NOMO-1 treated with dmso at 0.1 percent for 144 hours (cell line): ENCODE measurements around the gene PDIA3.
"Not testable (repeated sequence)": the region's sequence is repeated elsewhere in the genome, so short reads cannot be mapped to it uniquely, and the experiment has no call there.

Experiments
- DNase-seq: peaks from one replicate; lab custom pipeline; 2025; ENCODE audit not compliant: unreplicated experiment; lab: John Stamatoyannopoulos, UW

PDIA3 gene

DNA sequence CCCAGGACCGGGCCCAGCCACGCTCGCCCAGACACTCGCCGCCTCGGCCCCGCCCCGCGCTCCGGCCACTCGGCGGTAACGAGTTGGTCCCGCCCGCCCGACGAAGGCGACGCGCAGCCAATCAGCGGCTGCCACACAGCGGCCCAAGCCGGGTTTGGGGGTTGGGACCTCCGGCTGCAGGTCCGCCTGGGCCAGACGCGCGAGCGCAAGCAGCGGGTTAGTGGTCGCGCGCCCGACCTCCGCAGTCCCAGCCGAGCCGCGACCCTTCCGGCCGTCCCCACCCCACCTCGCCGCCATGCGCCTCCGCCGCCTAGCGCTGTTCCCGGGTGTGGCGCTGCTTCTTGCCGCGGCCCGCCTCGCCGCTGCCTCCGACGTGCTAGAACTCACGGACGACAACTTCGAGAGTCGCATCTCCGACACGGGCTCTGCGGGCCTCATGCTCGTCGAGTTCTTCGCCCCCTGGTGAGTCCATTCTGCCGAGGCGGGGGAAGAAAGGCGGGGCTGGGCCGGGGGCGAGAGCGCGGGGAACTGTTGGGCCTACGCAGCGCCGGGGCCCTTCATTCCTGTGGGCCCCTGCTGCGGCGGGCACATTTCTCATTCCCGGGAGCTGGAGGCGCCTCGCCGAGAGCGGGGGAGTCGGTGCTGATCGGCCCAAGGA lies at the start of gene PDIA3:
TSS of gene PDIA3 (plus strand) at position 194 of the 658 bp plus-strand sequence. CDS start at position 296, 102 bp downstream.
- peak; percentile 71 for DNase-seq

DNA sequence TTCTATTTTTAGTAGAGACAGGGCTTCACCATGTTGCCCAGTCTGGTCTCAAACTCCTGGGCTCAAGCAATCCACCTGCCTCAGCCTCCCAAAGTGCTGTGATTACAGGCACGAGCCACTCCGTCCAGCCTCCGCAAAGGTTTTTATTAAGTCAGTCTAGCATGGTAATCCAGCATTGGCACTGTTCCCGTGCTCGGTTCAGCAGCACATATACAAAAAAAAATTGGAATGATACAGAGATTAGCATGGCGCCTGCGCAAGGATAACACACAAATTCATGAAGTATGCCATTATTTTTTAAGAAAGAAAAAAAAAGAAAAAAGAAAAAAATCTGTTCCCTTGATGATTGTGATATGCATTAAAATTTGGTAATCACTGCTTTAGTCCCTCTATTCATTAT lies 44.1 kb upstream of the PDIA3 start:
- DNase-seq: no peak

DNA sequence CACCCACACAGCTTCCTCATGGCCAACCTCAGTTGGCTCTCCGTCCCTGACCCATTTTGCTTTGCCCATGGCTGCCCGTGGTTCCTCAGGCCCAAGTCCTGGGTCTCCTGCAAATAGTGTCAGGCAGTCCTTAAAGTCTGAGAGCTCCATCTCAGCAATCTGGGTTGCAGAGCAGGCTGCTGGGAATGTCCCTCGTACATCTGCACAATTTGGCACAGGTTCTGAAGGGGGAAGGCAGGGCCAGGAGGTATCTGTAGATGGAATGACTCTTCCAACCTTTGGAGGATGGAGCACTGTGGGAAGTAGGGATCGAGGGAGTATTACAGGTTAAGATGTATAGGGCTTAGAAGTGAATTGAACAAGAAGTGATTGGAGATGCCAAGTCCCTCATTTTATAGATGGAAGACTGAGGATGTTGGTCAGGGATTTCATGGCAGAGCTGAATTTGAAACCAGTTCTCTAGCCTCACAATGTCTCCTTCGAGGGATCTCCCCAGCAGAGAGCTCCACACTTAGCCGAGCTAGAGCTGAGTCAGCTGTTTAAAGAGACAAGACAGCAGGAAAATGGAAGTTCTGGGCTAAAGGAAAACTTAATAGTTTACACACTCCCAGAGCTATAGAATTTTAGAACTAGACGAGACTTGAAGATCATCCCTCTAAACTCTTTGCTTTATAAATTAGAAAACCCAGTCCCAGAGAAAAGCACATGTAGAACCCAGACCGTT lies 43.4 kb upstream of the PDIA3 start:
- DNase-seq: no peak

DNA sequence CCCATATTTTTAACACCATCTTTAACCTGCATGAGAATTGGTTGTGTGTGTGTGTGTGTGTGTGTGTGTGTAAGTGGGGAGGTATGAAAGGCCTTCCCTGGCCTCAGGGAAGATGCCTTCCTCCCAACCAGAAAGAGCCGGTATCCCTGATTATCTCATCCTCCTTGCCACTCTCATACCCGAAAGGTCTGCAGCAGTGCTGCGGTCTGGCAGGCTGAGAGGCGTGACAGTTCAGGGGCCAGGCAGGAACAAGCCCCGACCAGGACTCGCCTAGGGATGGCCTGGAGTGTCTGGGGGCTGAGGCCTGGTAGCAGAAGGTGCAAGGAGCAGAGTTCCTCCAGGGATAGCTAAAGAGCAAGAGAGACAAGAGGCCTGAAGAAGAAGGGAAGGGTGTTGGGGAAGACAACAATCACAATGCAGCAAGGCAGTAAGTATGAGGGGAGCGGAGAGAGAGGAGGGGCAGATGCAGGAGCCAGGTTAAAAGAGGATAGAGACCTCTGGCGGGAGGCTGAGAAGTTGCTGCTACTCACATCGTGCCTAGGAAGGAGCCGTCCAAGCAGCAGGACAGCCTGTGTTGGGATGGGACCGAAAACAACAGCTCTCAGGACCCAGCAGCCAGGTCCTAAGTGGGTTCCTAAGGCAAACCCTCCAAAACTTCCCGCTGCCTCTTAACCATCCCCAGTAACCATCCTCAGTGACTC lies 35.7 kb upstream of the PDIA3 start:
- DNase-seq: not testable (repeated sequence)

DNA sequence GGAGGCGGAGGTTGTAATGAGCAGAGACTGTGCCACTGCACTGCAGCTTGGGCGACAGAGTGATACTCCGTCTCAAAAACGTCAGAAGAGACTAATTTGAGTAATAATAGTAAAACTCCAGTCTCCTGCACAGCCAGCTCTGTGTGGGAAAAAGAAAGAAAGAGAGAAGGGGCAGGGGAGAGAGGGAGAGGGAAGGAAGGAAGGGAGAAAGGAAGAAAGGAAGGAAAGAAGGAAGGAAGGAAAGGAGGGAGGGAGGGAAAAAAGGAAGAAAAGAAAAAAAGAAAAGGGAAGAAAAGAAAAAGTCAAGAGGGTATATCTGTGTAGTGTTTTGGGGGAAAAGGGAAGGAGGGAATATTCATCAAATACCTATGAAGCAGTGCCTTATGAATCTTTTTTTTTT lies 23.1 kb upstream of the PDIA3 start:
- no peak for DNase-seq

DNA sequence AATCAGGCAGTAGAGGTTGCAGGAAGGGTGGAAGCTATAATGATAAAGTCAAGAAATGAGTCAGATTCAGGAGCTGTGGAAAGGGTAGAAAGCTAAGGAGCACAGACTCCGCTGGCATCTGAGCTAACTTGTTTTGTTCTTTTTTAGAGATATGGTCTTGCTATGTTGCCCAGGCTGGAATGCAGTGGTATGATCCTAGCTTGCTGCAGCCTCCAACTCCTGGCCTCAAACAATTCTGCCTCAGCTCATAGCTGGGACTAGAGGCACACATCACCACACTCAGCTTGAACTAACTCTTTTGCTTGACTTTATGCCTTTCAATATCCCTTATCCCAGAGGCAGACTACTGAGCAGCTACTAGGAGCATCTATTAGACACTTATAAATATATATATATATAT lies 19.9 kb upstream of the PDIA3 start:
- not testable (repeated sequence) for DNase-seq

DNA sequence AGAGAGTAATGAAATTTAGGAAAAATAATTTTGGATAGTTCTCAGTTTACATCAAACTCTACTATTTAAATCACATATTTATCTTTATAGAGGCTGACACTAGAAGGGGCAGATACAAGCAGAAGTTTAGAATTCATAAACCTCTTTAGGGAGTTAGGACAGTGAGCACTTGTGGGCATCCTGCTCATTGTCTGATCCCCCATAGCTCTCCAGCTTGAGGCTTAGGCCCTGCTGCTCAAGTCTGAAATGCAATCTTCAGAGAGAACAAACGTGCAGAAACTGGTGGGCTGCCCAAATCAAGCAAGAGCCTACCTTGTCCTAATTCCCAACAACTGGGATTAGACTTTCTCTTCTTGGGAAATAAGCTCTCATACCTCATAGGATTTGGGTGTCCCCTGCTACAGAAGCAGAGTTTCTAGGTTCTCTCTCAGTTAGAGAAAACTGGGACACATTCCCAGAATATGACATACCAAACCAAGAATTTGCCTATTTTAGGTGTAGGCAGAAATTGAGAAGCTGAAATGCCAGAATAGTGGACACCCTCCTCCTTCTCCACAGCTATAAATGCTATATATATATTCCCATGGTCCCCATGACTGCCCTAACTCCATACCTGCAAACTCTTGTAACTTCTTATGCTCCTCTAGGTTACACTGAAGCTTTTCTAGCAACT lies 18.0 kb upstream of the PDIA3 start:
- DNase-seq: not testable (repeated sequence)

DNA sequence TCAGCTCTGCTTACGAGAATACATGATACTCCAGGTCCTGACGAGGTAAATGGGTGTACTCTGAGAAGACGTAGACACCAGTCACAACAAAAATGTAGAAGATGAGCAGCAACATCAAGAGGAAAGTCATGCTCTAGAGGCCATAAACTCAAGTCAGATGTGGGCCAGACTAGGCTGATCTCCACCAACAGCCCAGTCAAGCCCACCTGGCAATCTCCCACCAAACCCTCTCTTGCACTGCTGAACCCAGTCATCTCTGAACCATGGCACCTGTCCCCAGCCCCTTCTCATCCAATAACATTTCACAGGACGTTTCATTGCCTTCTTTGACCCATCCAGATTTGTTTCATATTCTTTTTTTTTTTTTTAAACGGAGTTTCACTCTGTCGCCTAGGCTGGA lies 10.8 kb upstream of the PDIA3 start:
- no peak for DNase-seq

DNA sequence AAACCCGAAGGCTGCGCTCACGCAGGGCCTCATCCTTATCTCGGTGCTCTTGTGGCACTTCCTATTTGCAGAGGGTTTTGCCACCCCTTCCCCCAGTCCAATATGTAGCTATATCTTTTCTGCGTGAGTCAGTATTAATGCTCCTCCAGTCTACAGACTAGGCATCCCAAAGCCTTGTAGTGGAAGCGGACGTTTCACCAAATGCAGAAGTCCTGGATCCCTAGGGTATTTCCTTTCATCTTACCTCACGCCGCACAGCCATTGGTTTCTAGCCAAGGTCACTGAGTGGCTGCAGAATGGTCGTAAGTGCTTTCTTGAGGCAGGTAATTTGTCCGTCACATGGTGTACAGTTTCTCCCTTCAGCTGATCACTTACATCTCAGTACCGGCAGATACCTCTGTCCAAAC lies 668 bp downstream of the PDIA3 start:
- peak; percentile 12 for DNase-seq

DNA sequence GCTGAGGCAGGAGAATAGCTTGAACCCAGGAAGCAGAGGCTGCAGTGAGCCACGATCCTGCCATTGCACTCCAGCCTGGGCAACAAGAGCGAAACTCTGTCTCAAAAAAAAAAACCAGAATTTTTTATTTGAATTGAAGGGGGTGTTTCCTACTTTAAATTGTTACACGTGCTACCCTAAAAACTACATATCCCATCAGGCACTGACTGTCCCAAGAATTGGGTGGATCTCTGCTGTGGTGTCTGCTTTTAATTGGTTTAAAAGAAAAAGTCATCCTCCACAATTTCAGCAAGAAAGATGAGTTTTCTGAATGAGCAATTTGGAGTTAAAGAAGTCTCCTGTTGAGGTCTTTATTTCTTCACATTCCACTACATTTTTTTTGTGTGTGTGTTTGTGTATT lies 2.1 kb downstream of the PDIA3 start:
- DNase-seq: no peak

DNA sequence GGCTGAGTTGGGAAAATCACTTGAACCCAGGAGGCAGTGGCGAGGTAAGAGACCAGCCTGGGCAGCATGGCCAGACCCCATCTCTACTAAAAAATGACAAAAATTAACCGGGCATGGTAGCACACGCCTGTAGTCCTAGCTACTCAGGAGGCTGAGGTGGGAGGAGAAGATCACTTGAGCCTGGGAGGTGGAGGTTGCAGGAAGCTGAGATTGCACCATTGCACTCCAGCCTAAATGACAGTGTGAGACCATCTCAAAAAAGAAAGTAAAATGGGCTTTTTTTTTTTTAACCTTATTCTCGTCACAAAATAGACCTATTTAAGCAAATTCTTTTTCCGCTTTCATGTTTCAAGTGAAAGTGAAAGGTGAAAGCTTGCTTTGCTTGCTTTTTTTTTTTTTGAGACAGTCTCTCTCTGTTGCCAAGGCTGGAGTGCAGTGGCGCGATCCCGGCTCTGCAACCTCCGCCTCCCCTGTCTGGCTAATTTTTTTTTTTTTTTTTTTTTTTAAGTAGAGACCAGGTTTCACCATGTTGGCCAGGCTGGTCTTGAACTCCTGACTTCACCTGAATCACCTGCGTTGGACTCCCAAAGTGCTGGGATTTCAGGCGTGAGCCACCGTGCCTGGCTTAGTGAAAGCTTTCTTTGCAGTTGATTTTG lies 3.6 kb downstream of the PDIA3 start:
- no peak for DNase-seq

DNA sequence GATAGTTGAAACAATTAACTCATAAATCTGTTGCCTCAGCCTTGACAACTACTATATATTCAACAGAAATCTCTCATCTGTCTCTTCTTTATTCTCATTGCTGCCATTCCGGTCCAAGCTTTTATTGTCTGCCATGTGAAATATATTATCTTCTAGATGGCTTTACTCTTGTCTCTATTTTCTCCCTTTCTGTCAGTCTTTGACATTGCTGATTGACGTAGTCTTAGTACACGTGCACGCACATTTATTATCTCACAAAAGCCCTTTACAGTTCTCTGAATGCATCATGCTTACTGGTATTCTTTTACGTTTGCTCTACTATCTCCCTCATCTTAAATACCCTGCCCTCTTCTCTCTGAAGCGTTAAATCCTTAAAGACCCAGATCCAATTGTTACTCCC lies 5.6 kb downstream of the PDIA3 start:
- DNase-seq: no peak

DNA sequence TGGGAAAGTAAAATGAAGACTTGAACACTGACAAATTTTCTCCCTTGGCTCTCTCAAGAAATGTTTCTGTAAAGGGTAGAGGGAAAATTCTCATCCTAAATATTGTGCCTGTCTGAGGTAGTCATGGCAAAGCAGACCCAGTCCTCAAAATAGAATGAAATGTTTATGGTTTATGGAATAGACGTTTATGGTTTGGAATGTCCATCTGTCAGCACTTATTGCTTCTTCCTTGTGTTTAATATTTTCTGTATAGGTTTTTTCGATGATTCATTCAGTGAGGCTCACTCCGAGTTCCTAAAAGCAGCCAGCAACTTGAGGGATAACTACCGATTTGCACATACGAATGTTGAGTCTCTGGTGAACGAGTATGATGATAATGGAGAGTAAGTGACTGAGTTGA lies 16.6 kb downstream of the PDIA3 start:
- no peak for DNase-seq

DNA sequence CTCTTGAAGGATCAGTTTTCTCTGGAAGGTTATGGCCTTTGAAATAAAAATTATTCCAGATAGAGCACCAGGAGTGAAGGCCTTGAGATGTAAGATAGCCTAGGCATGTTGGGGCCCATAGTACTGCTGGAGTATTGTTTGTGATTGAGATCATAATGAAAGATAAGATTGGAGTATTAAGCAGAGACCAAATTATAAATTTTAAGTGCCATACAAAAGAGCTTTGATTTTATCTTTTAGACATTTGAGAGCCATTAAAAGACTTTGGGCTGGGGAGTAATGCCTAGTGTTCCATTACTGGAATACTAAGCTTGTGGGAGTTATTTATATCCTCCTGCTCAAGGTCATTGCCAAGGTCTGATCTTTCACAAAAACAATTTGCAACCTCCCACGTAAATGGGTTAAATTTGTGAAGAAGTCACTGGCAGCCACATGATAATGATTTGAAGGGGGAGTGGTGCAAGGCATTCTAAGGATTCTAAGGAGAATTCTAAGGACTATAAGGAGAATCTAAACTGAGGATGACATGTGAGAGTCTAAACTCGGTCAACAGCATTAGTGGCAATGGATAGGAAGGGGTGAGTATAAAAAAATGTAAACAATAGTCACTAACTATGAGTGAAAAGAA lies 17.7 kb downstream of the PDIA3 start:
- DNase-seq: no peak

DNA sequence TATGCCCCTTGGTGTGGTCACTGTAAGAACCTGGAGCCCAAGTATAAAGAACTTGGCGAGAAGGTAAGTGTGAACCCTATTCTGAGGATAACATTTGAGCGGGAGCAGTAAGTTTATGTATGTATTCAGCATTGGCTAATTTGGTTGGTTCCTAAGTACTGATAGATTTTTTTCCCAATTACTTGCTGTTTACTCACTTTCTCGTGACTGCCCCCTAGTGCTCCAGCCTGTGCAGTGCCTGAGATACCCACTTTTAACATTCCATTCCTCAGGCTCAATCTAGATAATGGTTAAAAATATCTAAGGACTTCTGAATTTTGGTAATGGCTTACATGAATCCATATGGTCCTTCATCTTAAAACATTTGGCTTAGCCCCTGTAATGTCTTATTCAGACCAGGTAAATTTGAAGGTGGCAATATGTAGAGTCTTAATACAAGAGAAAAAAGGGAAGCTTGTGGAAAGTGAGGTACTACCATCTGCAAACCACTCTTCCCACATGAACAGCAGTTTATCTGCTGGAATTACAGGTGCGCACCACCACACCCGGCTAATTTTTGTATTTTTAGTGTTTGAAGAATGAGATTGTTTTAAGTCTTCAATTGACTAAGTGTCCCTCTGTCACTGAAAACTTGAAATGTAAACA lies 23.5 kb downstream of the PDIA3 start:
- DNase-seq: peak; percentile 18

DNA sequence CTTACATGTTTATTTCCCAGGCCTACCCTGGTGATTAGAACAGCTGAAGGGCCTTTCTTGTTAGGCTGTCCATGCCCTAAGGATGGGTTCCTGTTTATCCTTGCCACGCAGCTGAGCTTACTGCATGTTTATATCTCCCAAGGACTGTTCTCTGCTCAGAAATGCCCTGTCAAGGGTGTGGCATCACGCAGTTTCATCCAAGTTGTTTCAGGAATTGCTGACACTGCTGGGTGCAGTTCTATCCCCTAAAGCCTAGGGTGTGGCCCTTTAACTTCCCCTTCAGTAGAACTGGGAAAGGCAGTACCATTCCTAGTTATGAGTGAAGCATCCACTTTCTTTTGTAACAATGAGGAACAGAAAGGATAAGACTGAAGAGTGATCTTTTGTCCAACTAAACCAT lies 25.6 kb downstream of the PDIA3 start:
- no peak for DNase-seq

DNA sequence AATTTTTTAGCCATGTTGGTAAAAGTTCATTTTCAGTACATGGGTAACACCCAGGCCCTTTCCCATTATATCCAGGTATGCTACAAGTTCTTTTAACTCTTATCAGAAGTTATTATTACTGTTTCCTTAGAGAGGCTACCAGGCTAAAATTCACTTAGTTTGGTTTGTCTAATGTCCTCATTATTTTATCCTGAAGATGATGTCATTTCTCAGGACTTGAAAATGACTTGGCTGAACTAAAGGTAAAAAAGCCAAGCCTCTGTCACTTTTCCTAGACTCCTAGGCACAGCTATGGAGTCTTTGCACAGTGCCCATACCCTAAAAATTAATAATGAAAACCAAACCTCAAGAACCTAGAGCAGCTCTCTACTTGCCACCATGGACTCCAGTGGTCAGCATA lies 26.4 kb downstream of the PDIA3 start:
- no peak for DNase-seq

DNA sequence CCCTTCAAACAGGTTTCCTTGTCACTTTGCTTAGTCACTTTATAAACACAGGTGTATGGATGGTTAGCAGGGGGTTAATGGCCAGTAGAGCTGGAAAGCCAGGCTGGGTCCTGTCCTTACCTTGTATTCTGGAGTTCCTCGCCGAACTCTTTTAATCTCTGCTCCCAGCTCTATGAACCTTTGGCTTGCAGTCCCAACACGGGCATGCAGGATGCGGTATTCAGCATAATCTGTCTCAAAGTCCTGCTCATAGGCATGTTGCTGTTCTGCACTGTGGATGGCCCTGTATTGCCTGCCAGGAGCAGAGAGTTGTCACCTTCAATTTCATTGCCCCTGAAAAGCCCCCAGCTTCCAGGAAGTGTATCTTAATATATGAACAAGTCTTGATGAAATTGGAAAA lies 27.8 kb downstream of the PDIA3 start:
- no peak for DNase-seq

DNA sequence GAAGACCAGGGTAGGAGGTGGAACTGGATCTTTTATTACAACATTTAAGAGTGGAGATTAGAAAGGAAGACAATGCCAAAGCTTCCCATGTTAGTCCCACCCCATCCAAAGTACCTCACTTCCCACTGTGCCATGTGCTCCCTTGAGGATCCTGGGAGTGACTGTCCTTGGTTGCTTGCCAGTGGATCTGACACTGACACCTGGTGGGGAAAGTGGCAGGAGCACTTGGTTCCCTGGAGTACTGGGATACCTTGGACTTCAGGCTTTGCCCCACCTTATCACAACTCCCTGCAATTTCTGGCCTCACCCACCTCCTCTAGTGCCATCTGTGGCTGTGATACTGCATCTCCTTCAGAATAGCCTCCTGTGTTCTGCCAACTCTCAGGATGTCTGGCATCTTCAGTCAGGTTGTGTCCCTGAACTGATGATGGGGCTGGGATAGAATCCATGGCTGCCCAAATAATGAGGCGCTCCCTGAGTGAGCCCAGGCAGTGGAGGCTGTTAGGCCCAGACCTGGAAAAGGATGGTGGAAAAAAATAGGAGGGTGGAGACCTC lies 29.2 kb downstream of the PDIA3 start:
- no peak for DNase-seq
